Activated CD8-positive, alpha-beta T cell treated with anti-CD3 and anti-CD28 coated beads for 36 hours (primary cell): ENCODE results near the gene HARBI1. TPM values are rescaled to one million over a fixed set of nuclear protein-coding genes. Genes with fewer than 3 reads are reported as not detected.

Experiments used
- ATAC-seq: fragments of 200-7000 bp; cut with Tn5 transposase; one replicate; pipeline ENCODE4 v1.10.0; 2021; ENCODE audit warnings: mild to moderate bottlenecking, moderate library complexity
- CTCF ChIA-PET: fragments of 350-600 bp; sonication (Branson Sonifier 250); formaldehyde crosslinking; loops from one replicate; lab custom pipeline; 2021; ENCODE audit warnings: antibody characterized with exemption; lab: Charles Lee
- POLR2A ChIA-PET: fragments of 350-600 bp; sonication (Branson Sonifier 250); formaldehyde crosslinking; loops from one replicate; lab custom pipeline; 2021; ENCODE audit warnings: antibody characterized with exemption; lab: Charles Lee
- DNase-seq: peaks from one replicate; pipeline ENCODE4 v3.0.0-alpha.2; 2020
- H3K27ac Mint-ChIP-seq: one replicate; pipeline ENCODE4 v1.8.0; 2021; ENCODE audit warnings: mild to moderate bottlenecking, mixed read lengths
- H3K27me3 Mint-ChIP-seq: one replicate; pipeline ENCODE4 v1.8.0; 2021; ENCODE audit warnings: mixed read lengths
- H3K36me3 Mint-ChIP-seq: one replicate; pipeline ENCODE4 v1.8.0; 2021; ENCODE audit warnings: low read depth, mixed read lengths
- H3K4me1 Mint-ChIP-seq: one replicate; pipeline ENCODE4 v1.8.0; 2021; ENCODE audit warnings: low read depth, mixed read lengths
- H3K4me3 Mint-ChIP-seq: one replicate; pipeline ENCODE4 v1.8.0; 2021; ENCODE audit warnings: mild to moderate bottlenecking, moderate library complexity, mixed read lengths
- H3K9me3 Mint-ChIP-seq: one replicate; pipeline ENCODE4 v1.8.0; 2021; ENCODE audit warnings: mixed read lengths
- CTCF ChIP-seq: fragments of 200-600 bp; IDR thresholded peaks from one replicate; pipeline ENCODE4 v1.8.0; 2022; ENCODE audit warnings: antibody characterized with exemption, mild to moderate bottlenecking
- intact Hi-C: fragments of 100-400 bp; cut with micrococcal nuclease; formaldehyde crosslinking; loops from one replicate; pipeline ENCODE4 v1.10.0; 2022
- total RNA-seq, 2 experiments: library from RNA; stranded (reverse); gene quantifications; one replicate each; pipeline ENCODE4 v1.2.3, GENCODE V29; 2021

The HARBI1 gene
- total RNA-seq, 2 experiments from 2014 or later, result 3.1 to 3.3 TPM

- peaks cover 4% of the 10 kb centered on the region for H3K9me3 Mint-ChIP-seq
- intact Hi-C loops, result no loop called here
- H3K4me1 Mint-ChIP-seq, result peaks cover 31% of the 10 kb centered on the region
- H3K4me3 Mint-ChIP-seq, result no peak overlapping the region
- ATAC-seq, result no peak
- POLR2A ChIA-PET, result no interaction called here
- no peak for DNase-seq
- no peak for TF ChIP-seq CTCF
- H3K27ac Mint-ChIP-seq, result no peak overlapping the region
- H3K36me3 Mint-ChIP-seq, result peaks cover 14% of the 10 kb centered on the region
- no peaks in the 10 kb centered on the region for H3K27me3 Mint-ChIP-seq
- CTCF ChIA-PET, result no interaction called here
Observed at GRCh38 chr11:46577058-46577457, 40.0 kb downstream of the HARBI1 start.

GRCh38 chr11:46574656-46575055 is 42.4 kb downstream of the HARBI1 start:
- no peak overlapping the region for H3K4me3 Mint-ChIP-seq
- peaks cover 4% of the 10 kb centered on the region for H3K9me3 Mint-ChIP-seq
- H3K27me3 Mint-ChIP-seq, result no peaks in the 10 kb centered on the region
- ATAC-seq (no peak), DNase-seq (no peak)
- peaks cover 8% of the 10 kb centered on the region for H3K36me3 Mint-ChIP-seq
- peaks cover 30% of the 10 kb centered on the region for H3K4me1 Mint-ChIP-seq
- no peak for TF ChIP-seq CTCF
- POLR2A ChIA-PET, result interaction anchor here (1.2 to 1.4 kb wide), 2 partner anchors 19 to 22 kb away, joined by 4 read pairs; partner anchors contain the start of gene AMBRA1
- H3K27ac Mint-ChIP-seq, result no peak overlapping the region
- intact Hi-C loops, result no loop called here
- CTCF ChIA-PET, result no interaction called here

- ChIA-PET CTCF (interaction anchor here (1.1 to 1.9 kb wide), 5 partner anchors 17 to 81 kb away, joined by 3 to 6 read pairs (median 4); no protein-coding TSS in a partner anchor), POLR2A (interaction anchor here (1.0 kb wide), 1 partner anchor 40 kb away, joined by 3 read pairs; no protein-coding TSS in a partner anchor)
- Mint-ChIP-seq H3K4me3 (no peak overlapping the region), H3K36me3 (peaks cover 8% of the 10 kb centered on the region), H3K4me1 (peaks cover 27% of the 10 kb centered on the region), H3K9me3 (peaks cover 4% of the 10 kb centered on the region), H3K27ac (no peak overlapping the region), H3K27me3 (no peaks in the 10 kb centered on the region)
- DNase-seq (no peak), ATAC-seq (no peak)
- intact Hi-C loops, result no loop called here
- TF ChIP-seq CTCF, result no peak
Observed at GRCh38 chr11:46570790-46571398, 46.1 kb downstream of the HARBI1 start.

GRCh38 chr11:46565232-46565840 is 51.7 kb downstream of the HARBI1 start:
- TF ChIP-seq CTCF, result no peak
- Mint-ChIP-seq H3K27me3 (no peaks in the 10 kb centered on the region), H3K36me3 (no peaks in the 10 kb centered on the region), H3K4me3 (no peak overlapping the region), H3K9me3 (no peaks in the 10 kb centered on the region), H3K4me1 (peaks cover 31% of the 10 kb centered on the region), H3K27ac (no peak overlapping the region)
- intact Hi-C loops, result no loop called here
- no peak for DNase-seq
- CTCF ChIA-PET, result no interaction called here
- POLR2A ChIA-PET, result interaction anchor here (1.0 kb wide), 1 partner anchor 589 kb away, joined by 3 read pairs; no protein-coding TSS in a partner anchor
- no peak for ATAC-seq

- Mint-ChIP-seq H3K27me3 (no peaks in the 10 kb centered on the region), H3K4me3 (no peak overlapping the region), H3K9me3 (no peaks in the 10 kb centered on the region), H3K36me3 (no peaks in the 10 kb centered on the region), H3K4me1 (peaks cover 40% of the 10 kb centered on the region), H3K27ac (no peak overlapping the region)
- intact Hi-C loops, result no loop called here
- POLR2A ChIA-PET, result interaction anchor here (1.0 kb wide), 2 partner anchors 30 to 590 kb away, joined by 3 read pairs; partner anchors contain the start of gene AMBRA1
- ATAC-seq (peak; percentile 80), DNase-seq (no peak)
- TF ChIP-seq CTCF, result no peak
- CTCF ChIA-PET, result no interaction called here
Observed at GRCh38 chr11:46564459-46564858, 52.6 kb downstream of the HARBI1 start.
